PC-9 (cell line): ENCODE results near the gene FAM13C. TPM values are rescaled to one million over a fixed set of nuclear protein-coding genes. Genes with fewer than 3 reads are reported as not detected.

ENCODE experiments used
- BruUV-seq: library from RNA; stranded (reverse); fragments of 400-500 nt; replicated peaks from 2 replicates; lab custom pipeline; 2021; lab: Mats Ljungman, UMichigan
- CTCF ChIA-PET: fragments of 300-600 bp; sonication (Branson Sonifier 250); formaldehyde crosslinking; loops from one replicate; lab custom pipeline; 2022; ENCODE audit warnings: antibody characterized with exemption; lab: Charles Lee
- POLR2A ChIA-PET: fragments of 300-600 bp; sonication (Branson Sonifier 250); formaldehyde crosslinking; loops from one replicate; lab custom pipeline; 2022; ENCODE audit warnings: antibody characterized with exemption; ENCODE audit not compliant: unreplicated experiment; lab: Charles Lee
- DNase-seq, 2 experiments: peaks; one replicate each; pipeline versions ENCODE4 v3.0.0 to v3.0.0-alpha.2; 2015 to 2022; ENCODE audit warnings: mixed read lengths in 1 of 2
- H2AFZ ChIP-seq: fragments of 200-600 bp; sonication (generic); 2 replicates; pipeline ENCODE4 v1.8.1; 2017; ENCODE audit warnings: antibody characterized with exemption
- H3F3A ChIP-seq: fragments of 200-600 bp; sonication (generic); 2 replicates; pipeline ENCODE4 v1.8.1; 2017; ENCODE audit warnings: antibody characterized with exemption, mild to moderate bottlenecking, low read depth; ENCODE audit not compliant: insufficient read depth
- H3K27ac ChIP-seq: fragments of 200-600 bp; sonication (generic); 2 replicates; pipeline ENCODE4 v1.6.1; 2016; ENCODE audit warnings: mixed run types
- H3K27me3 ChIP-seq: fragments of 200-600 bp; sonication (generic); 2 replicates; pipeline ENCODE4 v1.6.1; 2016; ENCODE audit warnings: low read depth, mixed run types; ENCODE audit not compliant: insufficient read depth
- H3K36me3 ChIP-seq: fragments of 200-600 bp; sonication (generic); 2 replicates; pipeline ENCODE4 v1.6.1; 2016; ENCODE audit warnings: low read depth, mixed run types
- H3K4me1 ChIP-seq: fragments of 200-600 bp; sonication (generic); replicated peaks from 2 replicates; pipeline ENCODE4 v1.6.1; 2016; ENCODE audit warnings: mixed run types; ENCODE audit not compliant: insufficient read depth
- H3K4me2 ChIP-seq: fragments of 200-600 bp; sonication (generic); 2 replicates; pipeline ENCODE4 v1.6.1; 2017; ENCODE audit warnings: mixed run types
- H3K4me3 ChIP-seq: fragments of 200-600 bp; sonication (generic); 2 replicates; pipeline ENCODE4 v1.6.1; 2016; ENCODE audit warnings: mixed run types
- H3K79me2 ChIP-seq: fragments of 200-600 bp; sonication (generic); 2 replicates; pipeline ENCODE4 v1.6.1; 2017; ENCODE audit warnings: low read depth, mixed run types
- H3K9me2 ChIP-seq: fragments of 200-600 bp; sonication (generic); 2 replicates; pipeline ENCODE4 v1.8.1; 2017; ENCODE audit warnings: mild to moderate bottlenecking; ENCODE audit not compliant: insufficient read depth
- H3K9me3 ChIP-seq: fragments of 200-600 bp; sonication (generic); 2 replicates; pipeline ENCODE4 v1.8.1; 2016; ENCODE audit warnings: low read depth; ENCODE audit not compliant: insufficient read depth
- H4K20me1 ChIP-seq: fragments of 200-600 bp; sonication (generic); 2 replicates; pipeline ENCODE4 v1.8.1; 2017; ENCODE audit not compliant: insufficient read depth
- EZH2 ChIP-seq: fragments of 200-600 bp; sonication (generic); IDR thresholded peaks from 2 replicates; pipeline ENCODE4 v1.8.0; 2017; ENCODE audit warnings: antibody characterized with exemption, low read depth
- intact Hi-C: fragments of 100-400 bp; cut with micrococcal nuclease; formaldehyde crosslinking; loops from one replicate; pipeline ENCODE4 v1.10.0; 2022; ENCODE audit not compliant: unreplicated experiment
- total RNA-seq: library from RNA; stranded (reverse); gene quantifications from 2 replicates; pipeline ENCODE4 v1.2.3, GENCODE V29; 2021
- TF ChIP-seq, protein P1 (sequence below): fragments of 200-600 bp; sonication (generic); conservative IDR thresholded peaks from 2 replicates; pipeline ENCODE4 v1.6.1; 2017; ENCODE audit warnings: mixed run types, antibody characterized with exemption, mild to moderate bottlenecking, moderate library complexity

FAM13C gene
- total RNA-seq, 1 experiment from 2014 or later: not detected

GRCh38 chr10:59391060-59391459, 28.7 kb upstream of the FAM13C start:
- Histone ChIP-seq H2AFZ (no peak overlapping the region), H3K4me1 (no peaks in the 10 kb centered on the region), H3K27me3 (no peaks in the 10 kb centered on the region), H3F3A (no peaks in the 10 kb centered on the region), H3K9me3 (no peaks in the 10 kb centered on the region), H4K20me1 (no peaks in the 10 kb centered on the region), H3K4me3 (no peak overlapping the region), H3K79me2 (no peaks in the 10 kb centered on the region), H3K9me2 (no peaks in the 10 kb centered on the region), H3K36me3 (no peaks in the 10 kb centered on the region), H3K27ac (no peak overlapping the region), H3K4me2 (no peak overlapping the region)
- no TSS peak for BruUV-seq
- ChIA-PET POLR2A (interaction anchor here (0.8 kb wide), 1 partner anchor 55 kb away, joined by 9 read pairs; no protein-coding TSS in a partner anchor), CTCF (no interaction called here)
- no peak for TF ChIP-seq EZH2
- TF ChIP-seq, protein P1, sequence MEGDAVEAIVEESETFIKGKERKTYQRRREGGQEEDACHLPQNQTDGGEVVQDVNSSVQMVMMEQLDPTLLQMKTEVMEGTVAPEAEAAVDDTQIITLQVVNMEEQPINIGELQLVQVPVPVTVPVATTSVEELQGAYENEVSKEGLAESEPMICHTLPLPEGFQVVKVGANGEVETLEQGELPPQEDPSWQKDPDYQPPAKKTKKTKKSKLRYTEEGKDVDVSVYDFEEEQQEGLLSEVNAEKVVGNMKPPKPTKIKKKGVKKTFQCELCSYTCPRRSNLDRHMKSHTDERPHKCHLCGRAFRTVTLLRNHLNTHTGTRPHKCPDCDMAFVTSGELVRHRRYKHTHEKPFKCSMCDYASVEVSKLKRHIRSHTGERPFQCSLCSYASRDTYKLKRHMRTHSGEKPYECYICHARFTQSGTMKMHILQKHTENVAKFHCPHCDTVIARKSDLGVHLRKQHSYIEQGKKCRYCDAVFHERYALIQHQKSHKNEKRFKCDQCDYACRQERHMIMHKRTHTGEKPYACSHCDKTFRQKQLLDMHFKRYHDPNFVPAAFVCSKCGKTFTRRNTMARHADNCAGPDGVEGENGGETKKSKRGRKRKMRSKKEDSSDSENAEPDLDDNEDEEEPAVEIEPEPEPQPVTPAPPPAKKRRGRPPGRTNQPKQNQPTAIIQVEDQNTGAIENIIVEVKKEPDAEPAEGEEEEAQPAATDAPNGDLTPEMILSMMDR: no peak
- intact Hi-C loops: no loop called here
- no peak for DNase-seq

DNA sequence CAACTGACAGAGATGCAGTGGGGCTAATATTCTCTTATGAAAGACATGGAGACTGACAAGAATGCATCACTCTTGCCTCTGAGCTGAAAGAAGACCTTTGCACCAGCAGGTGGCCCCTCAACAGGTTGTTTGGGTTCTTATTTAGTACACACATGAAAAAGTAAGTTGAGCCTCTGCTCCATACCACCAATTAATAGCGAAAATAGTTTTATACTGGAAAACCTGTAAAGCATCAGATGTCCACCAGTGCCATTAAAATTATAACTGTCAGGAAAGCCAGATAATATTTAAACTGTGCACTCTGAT, 26.3 kb upstream of the FAM13C start:
- Histone ChIP-seq H3K4me2 (no peak overlapping the region), H3K9me3 (no peaks in the 10 kb centered on the region), H3K9me2 (no peaks in the 10 kb centered on the region), H4K20me1 (no peaks in the 10 kb centered on the region), H3K79me2 (no peaks in the 10 kb centered on the region), H2AFZ (no peak overlapping the region), H3K4me3 (no peak overlapping the region), H3K27ac (no peak overlapping the region), H3K27me3 (no peaks in the 10 kb centered on the region), H3K4me1 (no peaks in the 10 kb centered on the region), H3K36me3 (no peaks in the 10 kb centered on the region), H3F3A (no peaks in the 10 kb centered on the region)
- intact Hi-C loops: no loop called here
- BruUV-seq: no TSS peak
- CTCF ChIA-PET: no interaction called here
- POLR2A ChIA-PET: no interaction called here
- no peak for DNase-seq
- TF ChIP-seq, protein P1: no peak
- no peak for TF ChIP-seq EZH2

- Histone ChIP-seq H3K9me2 (no peaks in the 10 kb centered on the region), H3K4me1 (no peaks in the 10 kb centered on the region), H3K4me3 (no peak overlapping the region), H3K27me3 (no peaks in the 10 kb centered on the region), H3K27ac (no peak overlapping the region), H4K20me1 (no peaks in the 10 kb centered on the region), H2AFZ (no peak overlapping the region), H3K4me2 (no peak overlapping the region), H3K79me2 (no peaks in the 10 kb centered on the region), H3K9me3 (no peaks in the 10 kb centered on the region), H3F3A (no peaks in the 10 kb centered on the region), H3K36me3 (no peaks in the 10 kb centered on the region)
- intact Hi-C loops: no loop called here
- ChIA-PET POLR2A (no interaction called here), CTCF (no interaction called here)
- no peak for TF ChIP-seq EZH2
- TF ChIP-seq, protein P1: no peak
- no TSS peak for BruUV-seq
- DNase-seq: no peak
Measured at GRCh38 chr10:59387951-59388670, 25.8 kb upstream of the FAM13C start.
